ENCODE data around the gene CUBN.

Gene CUBN

DNA sequence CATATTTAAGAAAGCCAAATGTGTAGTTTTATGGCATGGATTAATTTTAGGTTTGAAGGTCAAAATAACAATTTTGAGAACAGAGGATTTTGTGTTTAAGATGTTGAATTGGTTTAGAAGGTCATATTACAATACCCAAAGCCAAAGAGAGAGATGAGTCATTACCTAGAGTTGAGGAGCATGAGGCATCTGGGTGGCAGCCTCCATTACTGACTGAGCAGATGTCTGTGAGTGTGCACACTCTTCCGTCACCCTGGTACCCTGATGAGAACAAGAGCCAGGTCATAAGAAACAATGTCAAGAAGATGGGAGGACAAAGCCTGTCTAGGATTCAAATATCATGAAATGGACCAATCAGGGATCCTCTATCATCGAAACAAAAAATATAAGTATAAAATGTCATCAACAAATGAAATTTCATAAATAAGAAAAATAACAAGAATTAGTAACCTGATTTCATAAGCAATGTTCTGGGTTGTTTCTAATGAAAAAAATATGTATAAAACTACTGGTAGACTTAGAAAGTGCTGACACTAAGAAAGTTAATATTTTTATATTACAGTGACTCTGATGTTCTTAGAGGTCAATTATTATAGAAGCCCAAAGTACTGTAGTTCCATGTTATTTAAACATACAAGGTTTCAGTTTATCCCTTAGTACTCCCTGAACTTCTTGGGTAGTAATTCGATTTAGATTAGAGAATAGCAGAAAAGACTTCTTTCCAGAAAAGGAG is 20.0 kb downstream of the CUBN start:
- H3K36me3 ChIP-seq (ENCODE audit: insufficient read depth): no peaks in the 10 kb centered on the region
- TF ChIP-seq, protein P1, sequence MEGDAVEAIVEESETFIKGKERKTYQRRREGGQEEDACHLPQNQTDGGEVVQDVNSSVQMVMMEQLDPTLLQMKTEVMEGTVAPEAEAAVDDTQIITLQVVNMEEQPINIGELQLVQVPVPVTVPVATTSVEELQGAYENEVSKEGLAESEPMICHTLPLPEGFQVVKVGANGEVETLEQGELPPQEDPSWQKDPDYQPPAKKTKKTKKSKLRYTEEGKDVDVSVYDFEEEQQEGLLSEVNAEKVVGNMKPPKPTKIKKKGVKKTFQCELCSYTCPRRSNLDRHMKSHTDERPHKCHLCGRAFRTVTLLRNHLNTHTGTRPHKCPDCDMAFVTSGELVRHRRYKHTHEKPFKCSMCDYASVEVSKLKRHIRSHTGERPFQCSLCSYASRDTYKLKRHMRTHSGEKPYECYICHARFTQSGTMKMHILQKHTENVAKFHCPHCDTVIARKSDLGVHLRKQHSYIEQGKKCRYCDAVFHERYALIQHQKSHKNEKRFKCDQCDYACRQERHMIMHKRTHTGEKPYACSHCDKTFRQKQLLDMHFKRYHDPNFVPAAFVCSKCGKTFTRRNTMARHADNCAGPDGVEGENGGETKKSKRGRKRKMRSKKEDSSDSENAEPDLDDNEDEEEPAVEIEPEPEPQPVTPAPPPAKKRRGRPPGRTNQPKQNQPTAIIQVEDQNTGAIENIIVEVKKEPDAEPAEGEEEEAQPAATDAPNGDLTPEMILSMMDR (conservative IDR thresholded peaks at IDR 0.05; ENCODE audit: low read depth, low read length): no peak
- H3K4me1 ChIP-seq (ENCODE audit: low read depth, poor library complexity, severe bottlenecking): no peaks in the 10 kb centered on the region
- H3K9ac ChIP-seq: no peak overlapping the region
- no peaks in the 10 kb centered on the region for H4K20me1 ChIP-seq (ENCODE audit: insufficient read depth)
- no peak overlapping the region for H2AFZ ChIP-seq (ENCODE audit: low read depth)
- no peak overlapping the region for H3K4me2 ChIP-seq
- no peak overlapping the region for H3K27ac ChIP-seq
- no peaks in the 10 kb centered on the region for H3K79me2 ChIP-seq (ENCODE audit: insufficient read depth, low read depth)
- no peak overlapping the region for H3K4me3 ChIP-seq (IDR thresholded peaks at IDR 0.05; ENCODE audit: insufficient read depth, low read depth, low read length)
- H3K27me3 ChIP-seq (ENCODE audit: insufficient read depth, low read depth): no peaks in the 10 kb centered on the region

DNA sequence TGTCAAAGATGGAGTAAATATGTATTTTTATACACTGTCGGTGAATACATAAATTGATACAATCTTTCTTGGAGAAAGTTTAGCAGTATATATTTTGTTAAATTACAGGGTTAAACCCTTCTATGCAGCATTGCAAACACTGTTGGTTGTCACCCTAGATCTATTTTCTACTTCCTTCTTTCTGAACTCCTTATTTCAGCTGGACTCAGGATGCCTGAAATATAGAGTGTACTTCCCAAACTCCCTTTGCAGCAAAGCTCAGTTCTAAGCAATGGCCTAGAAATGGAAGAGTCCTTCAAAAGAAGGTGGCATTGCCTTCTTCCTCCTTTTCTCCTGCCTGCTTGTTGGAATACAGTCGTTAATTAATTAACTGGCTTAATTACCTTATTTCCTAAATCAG is 20.6 kb downstream of the CUBN start:
- Histone ChIP-seq H2AFZ (ENCODE audit: low read depth) (no peak overlapping the region), H3K9ac (no peak overlapping the region), H3K4me3 (IDR thresholded peaks at IDR 0.05; ENCODE audit: insufficient read depth, low read depth, low read length) (no peak overlapping the region), H3K27me3 (ENCODE audit: insufficient read depth, low read depth) (no peaks in the 10 kb centered on the region), H3K79me2 (ENCODE audit: insufficient read depth, low read depth) (no peaks in the 10 kb centered on the region), H3K36me3 (ENCODE audit: insufficient read depth) (no peaks in the 10 kb centered on the region), H3K27ac (no peak overlapping the region), H4K20me1 (ENCODE audit: insufficient read depth) (no peaks in the 10 kb centered on the region), H3K4me1 (ENCODE audit: low read depth, poor library complexity, severe bottlenecking) (no peaks in the 10 kb centered on the region), H3K4me2 (no peak overlapping the region)
- TF ChIP-seq, protein P1 (conservative IDR thresholded peaks at IDR 0.05; ENCODE audit: low read depth, low read length): no peak

DNA sequence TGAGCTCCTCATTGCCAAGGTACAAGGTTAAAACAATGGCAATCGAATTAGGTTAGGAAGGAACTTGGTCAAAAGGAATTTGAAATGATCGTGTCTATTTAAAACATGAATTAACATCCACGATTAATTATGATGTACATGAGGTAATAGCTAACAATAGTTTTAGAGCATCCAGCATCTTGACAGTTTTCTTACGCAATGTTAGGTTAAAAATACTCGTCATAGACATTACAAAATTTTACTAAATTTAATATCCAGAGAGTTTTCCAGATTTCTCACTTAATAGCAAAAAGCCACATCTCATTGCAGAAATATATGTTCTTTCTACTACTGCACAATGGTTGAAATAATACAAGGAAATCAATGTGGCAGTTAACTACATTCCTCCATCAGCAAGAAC is 22.6 kb downstream of the CUBN start:
- Histone ChIP-seq H3K79me2 (ENCODE audit: insufficient read depth, low read depth) (no peaks in the 10 kb centered on the region), H2AFZ (ENCODE audit: low read depth) (no peak overlapping the region), H4K20me1 (ENCODE audit: insufficient read depth) (no peaks in the 10 kb centered on the region), H3K27me3 (ENCODE audit: insufficient read depth, low read depth) (no peaks in the 10 kb centered on the region), H3K27ac (no peak overlapping the region), H3K4me3 (IDR thresholded peaks at IDR 0.05; ENCODE audit: insufficient read depth, low read depth, low read length) (no peak overlapping the region), H3K9ac (no peak overlapping the region), H3K4me1 (ENCODE audit: low read depth, poor library complexity, severe bottlenecking) (no peaks in the 10 kb centered on the region), H3K4me2 (no peak overlapping the region), H3K36me3 (ENCODE audit: insufficient read depth) (no peaks in the 10 kb centered on the region)
- TF ChIP-seq, protein P1 (conservative IDR thresholded peaks at IDR 0.05; ENCODE audit: low read depth, low read length): no peak

DNA sequence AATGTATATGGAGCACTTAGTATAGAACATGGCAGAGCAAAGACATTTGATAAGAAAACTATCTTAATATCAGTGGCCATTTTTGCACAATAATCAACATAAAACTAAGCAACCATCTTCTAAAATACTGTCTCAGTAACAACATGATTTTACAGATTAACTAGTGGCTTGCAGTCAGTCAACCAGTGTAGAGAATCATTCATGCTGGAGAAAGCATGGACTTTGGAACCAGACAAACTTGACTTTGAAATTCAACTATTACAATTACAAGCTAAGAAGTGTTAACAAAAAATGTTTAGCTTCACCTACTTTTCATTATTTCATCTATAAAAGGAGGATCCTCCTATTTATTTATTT is 27.7 kb downstream of the CUBN start:
- Histone ChIP-seq H3K27ac (no peak overlapping the region), H4K20me1 (ENCODE audit: insufficient read depth) (no peaks in the 10 kb centered on the region), H3K9ac (no peak overlapping the region), H3K36me3 (ENCODE audit: insufficient read depth) (no peaks in the 10 kb centered on the region), H3K4me1 (ENCODE audit: low read depth, poor library complexity, severe bottlenecking) (no peaks in the 10 kb centered on the region), H3K4me2 (no peak overlapping the region), H3K79me2 (ENCODE audit: insufficient read depth, low read depth) (no peaks in the 10 kb centered on the region), H3K27me3 (ENCODE audit: insufficient read depth, low read depth) (no peaks in the 10 kb centered on the region), H2AFZ (ENCODE audit: low read depth) (no peak overlapping the region), H3K4me3 (IDR thresholded peaks at IDR 0.05; ENCODE audit: insufficient read depth, low read depth, low read length) (no peak overlapping the region)
- TF ChIP-seq, protein P1 (conservative IDR thresholded peaks at IDR 0.05; ENCODE audit: low read depth, low read length): no peak
